CD14-positive monocyte (primary cell): Measurements from ENCODE around the gene WNT7A. TPM values are rescaled to one million over a fixed set of nuclear protein-coding genes. Genes with fewer than 3 reads are reported as not detected.

Experiments
- DNase-seq, 3 donors: peaks; one replicate each; pipeline ENCODE4 v3.0.0-alpha.2; 2011 to 2022
- H2AFZ ChIP-seq: 2 replicates; pipeline ENCODE4 v1.6.0; 2012; ENCODE audit warnings: mild to moderate bottlenecking, low read depth, low read length, inconsistent platforms; ENCODE audit not compliant: insufficient read depth, poor library complexity, severe bottlenecking
- H3K27ac ChIP-seq, 2 donors: 1 replicate in 1 of 2; 2 replicates in 1 of 2; pipeline ENCODE4 v1.5.1; 2012 to 2013; ENCODE audit warnings: low read length in 2 of 2, control low read depth in 1 of 2, inconsistent platforms in 1 of 2, low read depth in 1 of 2, mild to moderate bottlenecking in 1 of 2
- H3K27me3 ChIP-seq, 2 donors: one replicate each; pipeline versions ENCODE4 v1.6.0 to v1.6.1; 2011 to 2013; ENCODE audit warnings: low read length in 2 of 2; ENCODE audit not compliant: control insufficient read depth in 2 of 2, insufficient read depth in 2 of 2
- H3K36me3 ChIP-seq, 2 donors: replicated peaks in 1 of 2; 1 replicate in 1 of 2; 2 replicates in 1 of 2; pipeline versions ENCODE4 v1.5.1 to v1.6.1; 2012 to 2013; ENCODE audit warnings: low read length in 2 of 2, control low read depth in 1 of 2, inconsistent platforms in 1 of 2, mild to moderate bottlenecking in 1 of 2; ENCODE audit not compliant: insufficient read depth in 2 of 2, control insufficient read depth in 1 of 2
- H3K4me1 ChIP-seq, 2 donors: 1 replicate in 1 of 2; 2 replicates in 1 of 2; pipeline versions ENCODE4 v1.5.1 to v1.6.1; 2012 to 2013; ENCODE audit warnings: low read length in 2 of 2, control low read depth in 1 of 2, inconsistent platforms in 1 of 2, mild to moderate bottlenecking in 1 of 2, moderate library complexity in 1 of 2; ENCODE audit not compliant: insufficient read depth in 2 of 2, control insufficient read depth in 1 of 2
- H3K4me2 ChIP-seq: replicated peaks from 2 replicates; pipeline ENCODE3; 2012; ENCODE audit warnings: low read length, moderate library complexity, mild to moderate bottlenecking; ENCODE audit not compliant: poor library complexity, severe bottlenecking; ENCODE audit errors: extremely low read depth
- H3K4me3 ChIP-seq, 3 experiments: fragments of 200-600 bp in 1 of 3; sonication (generic) in 1 of 3; replicated peaks in 1 of 3; 1 replicate in 2 of 3; 2 replicates in 1 of 3; pipeline ENCODE4 v1.5.1; 2011 to 2013; ENCODE audit warnings: low read length in 3 of 3, mild to moderate bottlenecking in 3 of 3, control low read depth in 2 of 3, low read depth in 2 of 3, inconsistent platforms in 1 of 3, moderate library complexity in 1 of 3
- H3K79me2 ChIP-seq: 2 replicates; pipeline ENCODE4 v1.6.0; 2012; ENCODE audit warnings: mild to moderate bottlenecking, control low read depth, inconsistent platforms, low read length, moderate library complexity; ENCODE audit not compliant: insufficient read depth
- H3K9ac ChIP-seq: 2 replicates; pipeline ENCODE4 v1.6.0; 2017; ENCODE audit warnings: low read length, mild to moderate bottlenecking; ENCODE audit not compliant: insufficient read depth, poor library complexity, severe bottlenecking
- H3K9me3 ChIP-seq, 2 donors: replicated peaks in 1 of 2; 1 replicate in 1 of 2; 2 replicates in 1 of 2; pipeline versions ENCODE4 v1.5.1 to v1.6.1; 2012 to 2013; ENCODE audit warnings: low read length in 2 of 2, control low read depth in 1 of 2; ENCODE audit not compliant: control insufficient read depth in 1 of 2, insufficient read depth in 1 of 2
- H4K20me1 ChIP-seq: 2 replicates; pipeline ENCODE4 v1.6.0; 2012; ENCODE audit warnings: mild to moderate bottlenecking, low read length, control low read depth, moderate library complexity; ENCODE audit not compliant: insufficient read depth
- H3K27ac Mint-ChIP-seq, 7 donors: one replicate each; pipeline ENCODE4 v1.8.0; 2020; ENCODE audit warnings: mild to moderate bottlenecking in 7 of 7, mixed read lengths in 7 of 7, moderate library complexity in 6 of 7, inconsistent platforms in 2 of 7
- H3K27me3 Mint-ChIP-seq, 3 donors: one replicate each; pipeline ENCODE4 v1.8.0; 2021 to 2022; ENCODE audit warnings: low read depth in 3 of 3, mild to moderate bottlenecking in 3 of 3, mixed read lengths in 3 of 3, moderate library complexity in 3 of 3, inconsistent platforms in 1 of 3
- H3K36me3 Mint-ChIP-seq, 2 donors: one replicate each; pipeline ENCODE4 v1.8.0; 2020; ENCODE audit warnings: mixed read lengths in 2 of 2, inconsistent platforms in 1 of 2, mild to moderate bottlenecking in 1 of 2
- H3K4me1 Mint-ChIP-seq: one replicate; pipeline ENCODE4 v1.8.0; 2020; ENCODE audit warnings: mild to moderate bottlenecking, mixed read lengths
- H3K4me3 Mint-ChIP-seq, 2 donors: one replicate each; pipeline ENCODE4 v1.8.0; 2020; ENCODE audit warnings: mild to moderate bottlenecking in 2 of 2, mixed read lengths in 2 of 2, moderate library complexity in 1 of 2
- H3K9me3 Mint-ChIP-seq, 7 donors: one replicate each; pipeline ENCODE4 v1.8.0; 2020 to 2022; ENCODE audit warnings: mixed read lengths in 7 of 7, mild to moderate bottlenecking in 6 of 7, moderate library complexity in 6 of 7, inconsistent platforms in 2 of 7
- WGBS: methylation state at CpG from one replicate; pipeline ENCODE4 v1.1.5; 2013; ENCODE audit warnings: missing lambda C conversion rate; ENCODE audit not compliant: insufficient coverage; 5-methylcytosine and 5-hydroxymethylcytosine counted together
- intact Hi-C, 2 donors: fragments of 100-400 bp; cut with micrococcal nuclease; formaldehyde crosslinking; loops; one replicate each; pipeline versions ENCODE4 v1.15.0 to v1.15.1; 2023
- polyA plus RNA-seq, 3 donors: library from polyadenylated mRNA; depleted of rRNA in 1 of 3; unstranded in 2 of 3; stranded (reverse) in 1 of 3; fragments of 300-500 nt in 2 of 3; fragments of >200 nt in 1 of 3; fragmentation: Illumina TruSeq in 2 of 3; gene quantifications; 1 replicate in 2 of 3; 2 replicates in 1 of 3; pipeline ENCODE4 v1.2.3, GENCODE V29; 2012 to 2021
- TF ChIP-seq, protein P1 (sequence below): fragments of 200-600 bp; IDR thresholded peaks from one replicate; pipeline ENCODE4 v1.8.0; 2022; ENCODE audit warnings: antibody characterized with exemption, mild to moderate bottlenecking

WNT7A gene
- polyA plus RNA-seq, 3 donors = not detected

- H3K4me3 Mint-ChIP-seq = no peak overlapping the region
- H3K36me3 Mint-ChIP-seq = no peaks in the 10 kb centered on the region
- H3K27ac Mint-ChIP-seq = no peak overlapping the region
- peaks cover 0 to 2% of the 10 kb centered on the region in 2 donors for H3K27me3 ChIP-seq
- TF ChIP-seq, protein P1, sequence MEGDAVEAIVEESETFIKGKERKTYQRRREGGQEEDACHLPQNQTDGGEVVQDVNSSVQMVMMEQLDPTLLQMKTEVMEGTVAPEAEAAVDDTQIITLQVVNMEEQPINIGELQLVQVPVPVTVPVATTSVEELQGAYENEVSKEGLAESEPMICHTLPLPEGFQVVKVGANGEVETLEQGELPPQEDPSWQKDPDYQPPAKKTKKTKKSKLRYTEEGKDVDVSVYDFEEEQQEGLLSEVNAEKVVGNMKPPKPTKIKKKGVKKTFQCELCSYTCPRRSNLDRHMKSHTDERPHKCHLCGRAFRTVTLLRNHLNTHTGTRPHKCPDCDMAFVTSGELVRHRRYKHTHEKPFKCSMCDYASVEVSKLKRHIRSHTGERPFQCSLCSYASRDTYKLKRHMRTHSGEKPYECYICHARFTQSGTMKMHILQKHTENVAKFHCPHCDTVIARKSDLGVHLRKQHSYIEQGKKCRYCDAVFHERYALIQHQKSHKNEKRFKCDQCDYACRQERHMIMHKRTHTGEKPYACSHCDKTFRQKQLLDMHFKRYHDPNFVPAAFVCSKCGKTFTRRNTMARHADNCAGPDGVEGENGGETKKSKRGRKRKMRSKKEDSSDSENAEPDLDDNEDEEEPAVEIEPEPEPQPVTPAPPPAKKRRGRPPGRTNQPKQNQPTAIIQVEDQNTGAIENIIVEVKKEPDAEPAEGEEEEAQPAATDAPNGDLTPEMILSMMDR = no peak
- intact Hi-C loops = no loop called here
- no peak overlapping the region for H3K4me3 ChIP-seq
- no peaks in the 10 kb centered on the region for H3K4me1 Mint-ChIP-seq
- no peaks in the 10 kb centered on the region for H3K4me1 ChIP-seq
- H3K36me3 ChIP-seq = no peaks in the 10 kb centered on the region
- no peaks in the 10 kb centered on the region for H4K20me1 ChIP-seq
- no peaks in the 10 kb centered on the region for H3K9me3 ChIP-seq
- 77% methylated on average over 8 of the region's 19 CpGs for WGBS
- H3K79me2 ChIP-seq = no peaks in the 10 kb centered on the region
- no peak for DNase-seq
- H3K27me3 Mint-ChIP-seq = peaks cover 3 to 10% (median 5%) of the 10 kb centered on the region in 3 donors
- H2AFZ ChIP-seq = no peak overlapping the region
- H3K4me2 ChIP-seq = no peak overlapping the region
- H3K27ac ChIP-seq = no peak overlapping the region
- H3K9me3 Mint-ChIP-seq = peaks cover 0 to 1% (median 0%) of the 10 kb centered on the region in 7 donors
- no peak overlapping the region for H3K9ac ChIP-seq
Measured at GRCh38 chr3:13787533-13788132, 92.2 kb downstream of the WNT7A start.

GRCh38 chr3:13786811-13787210 lies 93.1 kb downstream of the WNT7A start:
- no peaks in the 10 kb centered on the region for H4K20me1 ChIP-seq
- H3K4me1 Mint-ChIP-seq = peaks cover 3% of the 10 kb centered on the region
- TF ChIP-seq, protein P1 = no peak
- 94% methylated on average over 6 of the region's 10 CpGs for WGBS
- H3K27me3 Mint-ChIP-seq = peaks cover 6 to 17% (median 11%) of the 10 kb centered on the region in 3 donors
- H3K4me1 ChIP-seq = no peaks in the 10 kb centered on the region
- H3K36me3 ChIP-seq = no peaks in the 10 kb centered on the region
- no peak overlapping the region for H3K27ac ChIP-seq
- DNase-seq = no peak
- peaks cover 0 to 1% (median 0%) of the 10 kb centered on the region in 7 donors for H3K9me3 Mint-ChIP-seq
- no peaks in the 10 kb centered on the region for H3K9me3 ChIP-seq
- H3K9ac ChIP-seq = no peak overlapping the region
- no peak overlapping the region for H3K4me3 Mint-ChIP-seq
- H3K4me2 ChIP-seq = no peak overlapping the region
- H3K27me3 ChIP-seq = peaks cover 0 to 4% of the 10 kb centered on the region in 2 donors
- H3K79me2 ChIP-seq = no peaks in the 10 kb centered on the region
- intact Hi-C loops = no loop called here
- no peak overlapping the region for H3K4me3 ChIP-seq
- H2AFZ ChIP-seq = no peak overlapping the region
- H3K36me3 Mint-ChIP-seq = no peaks in the 10 kb centered on the region
- no peak overlapping the region for H3K27ac Mint-ChIP-seq
